LNCaP clone FGC (cell line): ENCODE data around the gene OR6A2.
A peak's percentile ranks its signal among the peaks of the same experiment; 100 is the strongest.

Experiments
- DNase-seq: peaks from one replicate; pipeline ENCODE4 v3.0.0-alpha.2; 2011; ENCODE audit warnings: low read depth
- H3K4me3 ChIP-seq: 2 replicates; pipeline ENCODE4 v1.5.1; 2011; ENCODE audit warnings: mild to moderate bottlenecking, low read depth, low read length, control low read depth
- CTCF ChIP-seq: IDR thresholded peaks from 2 replicates; pipeline ENCODE4 v1.5.1; 2012; ENCODE audit warnings: mild to moderate bottlenecking; ENCODE audit not compliant: control insufficient read depth, insufficient read depth; ENCODE audit errors: extremely low read depth

The OR6A2 gene

GRCh38 chr11:6828103-6828502, 28.6 kb upstream of the OR6A2 start:
- DNase-seq = peak; percentile 6
- H3K4me3 ChIP-seq = no peak overlapping the region
- TF ChIP-seq CTCF = no peak

GRCh38 chr11:6825231-6825744, 25.8 kb upstream of the OR6A2 start:
- no peak for DNase-seq
- H3K4me3 ChIP-seq = no peak overlapping the region
- no peak for TF ChIP-seq CTCF

- H3K4me3 ChIP-seq = no peak overlapping the region
- no peak for TF ChIP-seq CTCF
- no peak for DNase-seq
These were observed 24.8 kb upstream of the OR6A2 start for GRCh38 chr11:6824136-6824823.

- DNase-seq = no peak
- no peak for TF ChIP-seq CTCF
- H3K4me3 ChIP-seq = no peak overlapping the region
These were observed 19.5 kb upstream of the OR6A2 start for GRCh38 chr11:6818967-6819366.

GRCh38 chr11:6817694-6818093, 18.2 kb upstream of the OR6A2 start:
- TF ChIP-seq CTCF = 0 out of 2 replicates have a peak, but pooled peaks have one; percentile 3
- no peak for DNase-seq
- H3K4me3 ChIP-seq = no peak overlapping the region

- no peak overlapping the region for H3K4me3 ChIP-seq
- DNase-seq = no peak
- no peak for TF ChIP-seq CTCF
These were observed 14.2 kb upstream of the OR6A2 start for GRCh38 chr11:6813656-6814055.
